Renal pelvis (tissue), 12 donors: ENCODE measurements around the gene BATF. TPM values are rescaled to one million over a fixed set of nuclear protein-coding genes. Genes with fewer than 3 reads are reported as not detected.
"Not testable (repeated sequence)": the region's sequence is repeated elsewhere in the genome, so short reads cannot be mapped to it uniquely, and the experiment has no call there.

ENCODE experiments used
- DNase-seq: peaks from one replicate; pipeline ENCODE4 v3.0.0-alpha.2; 2013
- long read RNA-seq, 16 experiments: transcript quantifications; one replicate each; lab custom pipeline, GENCODE V29; 2026
- polyA plus RNA-seq, 3 donors: library from polyadenylated mRNA; unstranded; fragments of 120-200 nt; gene quantifications; one replicate each; pipeline ENCODE4 v1.2.1, GENCODE V29; 2013; ENCODE audit not compliant: insufficient read length in 3 of 3

Gene BATF, protein sequence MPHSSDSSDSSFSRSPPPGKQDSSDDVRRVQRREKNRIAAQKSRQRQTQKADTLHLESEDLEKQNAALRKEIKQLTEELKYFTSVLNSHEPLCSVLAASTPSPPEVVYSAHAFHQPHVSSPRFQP
- under 1 TPM; 0.46 to 0.71 (median 0.68) TPM for polyA plus RNA-seq
- long read RNA-seq, donor 1 = 0 reads
- long read RNA-seq, donor 2 = 0 reads
- long read RNA-seq, donor 3 = 0 reads
- long read RNA-seq, donor 4 = 0 reads
- long read RNA-seq, donor 5 = 0 reads
- long read RNA-seq, donor 6 = 0 reads
- long read RNA-seq, donor 7, partial matches to known transcripts = 0 of 1 reads
- long read RNA-seq, donor 7, other reads (novel, unspliced or antisense) = 0 of 1 reads
- long read RNA-seq, donor 8 = 0 reads
- long read RNA-seq, donor 9 = 0 reads
- long read RNA-seq, donor 10 = 0 reads
- long read RNA-seq, donor 11 = 0 reads
- long read RNA-seq, donor 12, partial matches to known transcripts = 0 of 1 reads
- long read RNA-seq, donor 12, other reads (novel, unspliced or antisense) = 0 of 1 reads
- long read RNA-seq, donor 13 = 0 reads
- long read RNA-seq, donor 14 = 0 reads
- long read RNA-seq, donor 15 = 0 reads
- long read RNA-seq, donor 16, partial matches to known transcripts = 0 of 1 reads
- long read RNA-seq, donor 16, other reads (novel, unspliced or antisense) = 0 of 1 reads

DNA sequence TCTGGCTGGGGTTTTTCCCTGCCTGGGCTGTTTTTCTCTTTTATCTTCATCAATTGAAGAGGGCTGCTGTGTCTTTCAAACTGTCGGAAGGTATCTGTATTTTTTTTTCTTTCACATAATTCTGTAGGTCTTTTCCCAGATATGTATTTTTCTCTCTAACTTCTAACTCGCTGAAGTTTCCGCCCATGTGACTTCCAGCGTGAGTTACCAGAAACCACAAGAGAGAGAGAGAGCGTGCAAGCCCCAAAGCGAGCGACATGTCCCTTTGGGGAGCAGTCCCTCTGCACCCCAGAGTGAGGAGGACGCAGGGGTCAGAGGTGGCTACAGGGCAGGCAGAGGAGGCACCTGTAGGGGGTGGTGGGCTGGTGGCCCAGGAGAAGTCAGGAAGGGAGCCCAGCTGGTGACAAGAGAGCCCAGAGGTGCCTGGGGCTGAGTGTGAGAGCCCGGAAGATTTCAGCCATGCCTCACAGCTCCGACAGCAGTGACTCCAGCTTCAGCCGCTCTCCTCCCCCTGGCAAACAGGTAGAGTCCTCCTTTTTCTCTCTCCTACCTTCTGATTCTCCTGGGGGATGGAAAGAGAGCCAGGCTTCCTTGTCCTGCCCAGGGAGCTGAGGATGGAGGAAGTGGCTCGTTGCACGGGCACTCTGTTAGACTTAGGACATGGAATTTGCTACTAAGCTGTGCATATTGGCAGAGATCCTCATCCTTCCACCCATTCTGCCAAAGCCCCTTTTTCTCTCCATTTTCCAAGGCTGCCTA, at the start of gene BATF:
Gene BATF (plus strand): TSS at position 246 of the 759 bp plus-strand sequence. CDS start 214 bp downstream, at position 460.
- DNase-seq = no peak

DNA sequence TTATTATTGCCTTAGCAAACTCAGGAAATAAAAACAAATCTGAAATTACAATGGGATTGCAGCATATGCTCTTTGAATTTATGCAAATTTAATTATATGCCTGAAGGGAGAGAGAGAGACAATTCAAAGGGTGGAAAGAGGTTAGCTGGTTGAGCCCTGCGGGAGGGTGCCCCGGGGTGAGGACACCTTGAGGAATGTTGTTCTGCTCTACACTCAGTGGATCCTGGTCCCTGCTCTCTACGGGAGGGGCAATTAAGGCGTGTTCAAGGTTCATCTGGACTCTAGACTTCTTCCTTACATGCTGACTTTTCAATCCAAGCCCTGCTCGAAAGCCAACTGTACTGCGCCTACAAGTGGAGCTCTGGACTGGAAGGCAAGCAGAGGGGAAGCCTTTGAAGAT, 48.1 kb upstream of the BATF start:
- DNase-seq = not testable (repeated sequence)

DNA sequence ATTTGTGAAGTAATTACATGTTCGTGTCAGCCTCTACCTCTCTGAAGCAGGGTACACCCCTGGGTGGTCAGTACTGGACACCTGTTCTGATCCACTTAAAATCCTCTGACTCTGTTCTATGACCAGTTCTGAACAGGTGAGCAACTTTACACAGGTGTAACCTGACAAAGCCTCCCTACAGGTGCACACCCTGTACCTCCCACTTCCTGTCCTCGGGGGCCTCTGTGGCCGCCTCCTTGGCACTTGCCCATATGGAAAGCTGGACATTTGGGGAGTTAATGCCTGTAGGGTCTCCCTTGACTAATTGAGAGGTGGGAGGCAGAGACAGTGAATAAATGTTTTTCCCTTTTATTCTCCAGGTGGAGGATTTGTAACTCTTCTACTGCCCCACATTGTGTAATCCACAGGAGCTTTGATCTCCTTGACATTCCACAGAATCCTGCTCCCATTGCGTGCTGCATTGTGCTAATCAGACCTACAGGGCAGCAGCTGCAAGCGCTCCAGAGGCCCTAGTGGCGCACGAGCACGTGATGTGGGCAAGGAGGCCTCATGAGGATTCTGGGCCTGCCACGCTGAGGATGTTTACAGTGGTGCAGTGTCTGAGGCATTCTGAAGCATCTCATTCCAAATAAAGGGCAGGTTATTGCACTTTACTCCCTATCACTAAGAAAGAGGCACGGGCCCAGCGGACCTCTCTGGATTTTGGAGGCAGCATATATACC, 45.8 kb upstream of the BATF start:
- no peak for DNase-seq

DNA sequence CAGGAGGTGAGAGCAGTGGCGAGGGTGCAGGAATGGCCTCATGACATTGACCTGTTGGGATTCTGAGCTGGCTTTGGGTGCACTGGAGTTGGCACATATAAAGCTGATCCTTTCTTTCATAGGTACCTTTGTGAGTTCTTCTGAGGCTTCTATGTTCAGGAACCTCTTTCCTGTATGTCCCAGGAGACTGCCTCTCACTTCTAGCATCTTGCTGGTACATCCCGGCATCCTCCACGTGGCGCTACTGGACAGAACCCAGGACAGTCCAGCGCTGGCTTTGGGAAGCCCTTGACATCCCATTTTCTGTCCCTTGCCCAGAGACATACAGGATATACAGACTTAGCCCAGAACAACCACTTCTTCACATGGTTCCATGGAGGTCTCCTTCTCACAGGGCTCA, 44.4 kb upstream of the BATF start:
- DNase-seq = no peak

DNA sequence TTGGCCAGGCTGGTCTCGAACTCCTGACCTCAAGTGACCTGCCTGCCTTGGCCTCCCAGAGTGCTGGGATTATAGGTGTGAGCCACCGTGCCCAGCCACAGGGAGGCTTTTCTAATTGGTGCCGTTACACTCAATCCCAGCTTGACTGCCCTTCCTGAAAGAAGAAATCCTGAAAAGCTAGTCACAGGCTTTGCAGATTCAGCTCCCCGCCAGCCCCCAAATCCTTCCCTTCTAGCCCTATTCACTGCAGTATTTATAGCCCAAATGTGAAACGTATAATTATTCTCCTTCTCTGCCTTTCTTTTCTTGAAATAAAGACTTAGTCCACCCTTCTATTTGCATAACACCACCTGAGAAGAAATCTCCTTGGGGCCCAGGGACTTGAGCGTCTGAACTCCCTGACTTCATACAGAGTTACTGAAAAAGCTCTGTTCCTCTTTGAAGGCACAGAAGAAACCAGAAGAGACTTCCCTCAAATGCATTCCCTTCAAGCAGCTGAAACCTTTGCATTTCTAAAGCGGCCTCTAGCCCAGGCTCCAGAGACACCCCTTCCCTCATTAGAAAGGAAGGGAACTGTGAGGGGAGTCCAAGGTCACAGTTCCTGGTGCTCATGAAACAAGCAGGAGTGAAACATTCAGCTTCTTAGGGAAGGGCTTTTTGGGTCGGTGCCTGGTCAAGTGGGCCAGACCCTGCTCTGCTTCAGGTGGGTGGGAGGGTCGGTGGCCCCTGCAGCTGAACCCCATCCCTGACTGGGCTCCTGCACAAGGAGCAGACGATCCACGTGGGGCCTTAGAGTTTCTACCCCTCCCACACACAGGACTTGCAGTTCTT, 42.3 kb upstream of the BATF start:
- no peak for DNase-seq

DNA sequence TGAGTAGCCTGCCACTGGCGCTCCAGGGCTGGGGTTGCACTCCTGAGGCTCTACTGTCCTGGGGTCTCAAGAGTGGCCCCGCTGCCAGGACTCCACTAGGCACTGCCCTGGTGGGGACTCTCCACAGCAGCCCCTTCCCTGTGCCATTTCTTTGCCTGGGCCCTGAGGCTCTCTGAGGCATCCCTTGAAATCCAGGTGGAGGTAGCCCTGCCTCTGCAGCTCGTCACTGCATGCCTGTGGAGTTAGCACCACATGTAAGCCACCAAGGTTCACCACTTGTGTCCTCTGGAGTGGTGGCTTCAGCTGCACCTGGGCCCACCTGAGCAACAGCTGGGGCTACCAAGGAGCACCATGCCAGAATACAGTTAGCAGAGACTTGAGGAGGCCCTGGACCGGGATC, 39.9 kb upstream of the BATF start:
- DNase-seq = no peak

DNA sequence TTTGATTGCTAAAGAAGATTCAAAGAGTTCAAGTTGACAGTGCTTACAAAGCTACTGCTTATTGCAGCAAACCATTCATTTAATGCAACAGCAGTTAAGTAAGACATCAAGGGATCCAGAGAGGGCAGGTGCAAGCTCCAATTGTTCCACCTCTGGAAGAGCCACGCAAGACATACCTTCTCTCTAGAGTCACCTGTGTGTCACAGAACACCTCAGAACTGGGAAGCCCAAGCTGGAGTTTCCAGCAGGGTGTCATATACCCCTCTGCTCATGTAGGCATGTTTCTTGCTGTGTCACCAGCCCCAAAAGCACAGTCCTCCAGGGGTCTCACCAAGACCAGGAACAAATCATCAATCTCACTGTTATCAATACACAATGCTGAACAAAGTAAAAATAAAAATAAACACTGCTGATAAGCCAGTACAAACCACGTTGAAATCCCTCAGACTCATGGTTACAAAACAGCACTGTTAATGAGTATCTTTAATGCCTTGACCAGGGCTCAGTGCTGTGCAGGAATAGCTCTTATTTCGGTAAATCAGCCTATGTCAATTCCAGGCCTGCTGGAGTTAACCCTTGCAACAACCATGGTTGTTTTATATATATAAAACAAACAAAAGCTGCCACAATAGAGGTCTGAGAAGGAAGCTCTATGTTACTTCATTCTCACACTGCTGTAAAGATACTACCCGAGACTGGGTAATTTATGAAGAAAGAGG, 37.4 kb upstream of the BATF start:
- DNase-seq = no peak

DNA sequence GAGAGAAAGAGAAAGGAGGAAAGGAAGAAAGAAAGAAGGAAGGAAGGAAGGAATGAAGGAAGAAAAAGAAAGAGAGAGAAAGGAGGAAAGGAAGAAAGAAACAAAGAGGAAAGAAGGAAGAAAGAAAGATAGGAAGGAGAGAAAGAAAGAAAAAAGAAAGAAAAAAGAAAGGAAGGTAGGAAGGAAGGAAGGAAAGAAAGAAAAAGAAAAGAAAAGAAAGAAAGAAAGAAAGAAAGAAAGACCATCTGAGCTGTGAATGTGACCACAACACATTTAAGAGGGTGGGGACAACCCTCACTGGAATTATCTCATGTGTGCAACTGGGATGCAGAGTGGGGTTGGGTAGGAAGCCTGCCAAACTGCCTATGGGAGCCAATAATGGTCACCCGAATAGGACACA, 36.0 kb upstream of the BATF start:
- DNase-seq = no peak

DNA sequence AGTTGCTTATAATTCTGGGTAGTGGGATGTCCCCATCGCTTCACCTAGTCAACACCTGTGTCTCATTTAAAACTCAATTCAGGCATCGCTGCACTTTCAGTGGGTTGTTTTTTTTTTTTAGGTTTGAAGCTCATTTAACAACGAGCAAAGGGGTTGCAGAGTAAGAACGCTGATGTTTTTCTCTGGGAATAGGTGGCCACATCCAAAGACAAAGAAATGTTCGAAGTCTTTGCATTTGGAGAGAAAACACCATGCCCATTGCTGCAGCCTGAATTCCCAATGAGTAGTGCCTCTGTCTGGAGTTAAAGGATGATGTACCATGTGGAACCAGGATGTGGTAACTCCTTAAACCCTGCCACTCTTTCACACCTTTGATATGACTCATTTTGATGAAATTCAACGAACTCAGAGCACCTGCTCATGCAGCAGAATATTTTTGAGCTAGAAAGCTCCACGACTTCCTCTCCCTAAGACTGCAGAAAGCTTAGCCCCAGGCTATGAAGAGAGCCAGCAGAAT, 35.1 kb upstream of the BATF start:
- no peak for DNase-seq

DNA sequence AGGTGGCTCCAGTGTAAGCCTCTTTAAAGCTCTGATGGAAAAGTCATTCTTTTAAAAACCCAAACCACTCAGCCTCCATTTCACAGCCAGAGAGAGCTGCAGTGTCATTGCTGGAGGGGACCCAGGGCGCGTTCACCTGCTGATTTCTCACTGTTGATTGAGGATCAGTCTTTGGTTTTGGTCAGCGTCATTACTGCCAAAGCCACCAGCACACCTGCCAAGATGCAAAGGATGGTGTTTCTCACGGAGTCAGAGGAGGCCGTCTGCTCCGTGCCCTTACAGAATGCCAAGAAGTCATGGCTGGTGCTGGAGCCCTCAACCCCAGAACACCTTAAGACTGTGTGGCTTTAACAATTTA, 32.8 kb upstream of the BATF start:
- DNase-seq = no peak

DNA sequence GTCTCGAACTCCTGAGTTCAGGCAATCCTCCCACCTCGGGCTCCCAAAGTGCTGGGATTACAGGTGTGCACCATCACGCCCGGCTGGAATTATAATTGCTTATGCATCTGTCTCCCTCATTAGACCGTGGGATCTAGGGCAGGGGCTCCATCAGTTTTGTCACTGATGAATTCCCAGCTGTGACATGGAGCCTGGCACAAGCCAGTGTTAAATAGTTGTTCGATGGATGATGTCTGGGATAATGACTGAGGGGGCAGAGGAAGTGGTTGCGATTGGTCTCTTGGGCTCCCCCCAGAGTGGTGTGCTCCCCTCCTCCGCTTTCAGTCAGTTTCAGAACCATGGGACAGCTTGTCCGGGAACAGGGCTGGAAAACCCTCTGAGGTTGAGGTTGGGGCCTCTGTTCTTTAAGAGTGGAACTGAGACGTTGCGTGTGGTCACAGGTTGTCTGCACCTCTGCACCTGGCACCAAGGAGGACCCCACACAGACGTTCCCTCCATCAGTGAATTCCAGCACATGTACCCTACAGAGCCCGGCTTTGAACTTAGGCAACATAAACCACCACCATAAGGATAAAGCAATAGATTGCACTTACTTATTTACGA, 30.8 kb upstream of the BATF start:
- no peak for DNase-seq

DNA sequence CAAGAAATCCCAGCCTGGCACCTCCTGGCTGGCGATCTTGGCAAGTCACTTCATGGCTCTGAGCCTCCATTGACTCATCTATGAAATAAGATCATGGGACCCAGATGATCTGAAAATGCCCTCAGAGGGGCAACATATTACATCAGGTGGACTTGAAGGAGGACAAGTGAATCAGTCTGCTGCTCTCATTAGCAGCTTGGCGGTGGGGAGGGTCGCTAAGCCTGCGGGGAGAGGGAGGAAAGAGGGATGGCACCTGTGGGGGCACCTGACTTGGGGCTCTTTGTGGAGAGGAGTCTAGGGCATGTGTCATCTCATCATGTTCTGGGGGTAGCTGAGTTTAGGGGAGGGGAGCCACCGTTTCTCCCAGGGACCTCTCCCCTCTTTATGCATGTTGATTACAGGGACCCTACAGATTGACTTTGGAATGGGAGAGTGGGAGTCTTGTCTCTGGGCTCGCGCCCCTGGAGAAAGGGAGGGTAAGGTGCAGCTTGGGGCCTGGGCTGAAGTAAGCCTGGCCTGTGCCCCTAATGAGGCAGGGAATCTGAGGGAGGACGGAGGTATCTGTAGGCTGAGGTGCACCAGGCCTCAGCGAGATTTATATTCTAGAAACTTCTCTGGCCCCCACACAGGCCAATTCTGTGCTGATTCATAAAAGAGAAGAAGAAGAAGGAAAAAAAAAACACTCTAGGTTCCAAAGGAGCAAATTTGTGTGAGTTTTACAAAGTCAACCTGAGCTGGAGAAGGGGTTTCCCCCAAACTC, 29.3 kb upstream of the BATF start:
- no peak for DNase-seq

DNA sequence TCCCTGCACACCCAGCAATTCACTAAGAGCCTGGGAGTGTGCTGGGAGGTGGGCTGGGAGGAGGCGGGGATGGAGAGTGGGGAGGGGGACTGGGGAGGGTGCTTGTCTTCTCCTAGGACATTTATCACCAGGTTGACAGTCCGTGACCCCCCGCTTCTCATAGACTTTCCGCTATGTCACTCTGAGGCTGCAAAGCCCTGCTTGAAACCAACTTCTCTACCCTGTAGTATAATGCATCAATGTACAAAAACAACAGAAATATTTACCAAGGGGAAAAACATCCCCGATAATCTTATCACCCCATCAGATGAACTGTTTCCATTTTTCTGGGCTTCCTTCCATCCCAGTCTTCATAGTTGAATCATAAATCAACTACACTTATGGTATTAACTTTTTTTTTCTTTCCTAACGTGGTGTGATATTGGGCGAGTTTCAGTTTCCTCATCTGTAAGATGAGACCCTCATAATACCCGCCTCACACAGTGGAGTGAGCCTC, 28.6 kb upstream of the BATF start:
- peak; percentile 41 for DNase-seq

DNA sequence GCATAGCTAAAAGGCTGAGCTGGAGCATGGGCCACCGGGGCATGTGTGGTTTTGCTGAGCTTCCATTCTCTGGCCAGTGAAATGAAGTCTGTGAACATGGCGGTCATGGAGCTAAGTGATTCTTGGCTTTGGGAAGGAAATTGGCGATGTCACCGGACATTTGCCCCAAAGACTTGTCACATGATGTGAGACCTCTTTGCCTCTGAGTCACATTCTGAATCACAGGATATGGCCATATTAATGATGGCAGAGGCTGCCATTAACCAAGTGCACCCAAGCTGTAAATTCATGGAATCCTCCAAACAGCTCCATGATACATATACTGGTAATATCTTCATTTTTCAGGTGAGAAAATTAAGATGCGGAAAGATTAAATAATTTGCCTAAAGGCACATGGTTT, 27.4 kb upstream of the BATF start:
- DNase-seq = no peak

DNA sequence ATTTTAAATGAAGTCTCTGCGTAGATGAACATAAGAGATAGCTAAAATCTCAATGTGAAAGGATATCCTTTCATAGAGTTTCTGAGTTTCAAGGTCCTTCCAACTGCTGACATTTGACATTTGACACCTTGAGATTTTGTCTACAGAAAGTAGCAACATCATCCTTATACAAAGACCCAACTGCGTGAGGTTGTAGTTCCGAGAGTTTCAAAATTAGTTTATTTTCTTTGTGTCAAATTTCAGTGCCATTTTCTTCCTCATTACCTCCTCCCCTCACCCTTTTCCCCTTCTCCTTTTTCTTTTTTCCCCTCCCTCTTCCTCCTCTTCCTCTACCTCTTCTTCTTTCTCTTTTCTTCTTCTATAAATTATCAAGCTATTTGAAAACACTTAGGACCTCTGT, 26.9 kb upstream of the BATF start:
- DNase-seq = no peak

DNA sequence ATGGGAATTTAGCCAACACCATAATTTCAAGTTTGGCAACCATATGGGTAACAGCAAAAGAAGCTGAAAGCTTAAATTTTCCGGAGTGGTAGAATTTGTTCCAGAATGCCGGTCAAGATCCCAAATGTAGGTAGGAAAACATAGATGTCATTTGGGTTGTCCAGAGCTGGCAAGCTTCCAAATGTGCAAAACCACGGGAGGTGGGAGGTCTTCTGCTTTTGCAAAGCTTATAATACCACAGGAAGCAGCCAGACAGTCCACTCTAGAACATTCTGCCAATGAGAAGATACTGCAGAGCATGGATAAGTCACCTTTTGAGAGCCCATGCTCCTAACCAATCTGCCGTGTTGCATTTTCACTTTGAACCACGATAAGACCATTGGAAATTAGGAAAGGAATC, 26.4 kb upstream of the BATF start:
- no peak for DNase-seq

DNA sequence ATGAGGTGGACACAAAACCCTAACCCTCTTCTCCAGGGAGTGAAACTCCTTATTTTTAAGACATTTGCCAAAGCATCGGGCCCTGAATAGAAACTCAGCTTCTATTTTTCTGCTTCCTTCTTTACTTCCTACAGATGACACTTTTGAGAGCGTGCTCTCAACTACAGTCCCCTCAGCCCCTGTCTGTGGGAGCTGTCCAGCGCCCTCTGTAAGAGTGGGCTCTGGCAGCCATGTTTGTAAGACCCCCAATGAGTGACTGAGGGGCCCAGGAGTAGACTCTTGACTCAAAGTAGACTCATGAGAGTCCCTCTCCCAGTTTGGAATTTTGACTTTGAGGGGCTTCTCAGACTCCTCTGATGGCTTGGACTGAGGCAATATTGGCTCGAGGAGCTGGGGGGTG, 25.5 kb upstream of the BATF start:
- no peak for DNase-seq

DNA sequence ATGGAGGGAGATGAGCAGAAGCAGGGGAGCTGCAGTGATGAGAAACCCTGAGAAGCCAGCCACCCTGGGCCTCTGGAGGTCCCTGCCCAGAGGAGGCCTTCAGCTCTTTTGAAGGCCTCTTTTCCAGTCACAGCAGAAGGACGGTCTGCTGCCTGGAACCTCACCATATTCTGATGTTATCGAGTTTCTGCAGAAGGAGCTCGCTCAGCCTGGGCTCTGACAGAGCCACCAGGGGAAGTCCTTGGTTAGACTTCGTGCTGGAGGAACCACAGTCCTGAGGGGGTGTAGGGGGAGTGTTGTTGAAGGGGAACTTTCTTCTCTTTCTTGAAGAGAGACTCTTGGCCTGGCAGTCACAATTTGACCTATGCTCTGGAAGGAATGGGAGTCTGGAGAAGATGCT, 25.1 kb upstream of the BATF start:
- DNase-seq = no peak

DNA sequence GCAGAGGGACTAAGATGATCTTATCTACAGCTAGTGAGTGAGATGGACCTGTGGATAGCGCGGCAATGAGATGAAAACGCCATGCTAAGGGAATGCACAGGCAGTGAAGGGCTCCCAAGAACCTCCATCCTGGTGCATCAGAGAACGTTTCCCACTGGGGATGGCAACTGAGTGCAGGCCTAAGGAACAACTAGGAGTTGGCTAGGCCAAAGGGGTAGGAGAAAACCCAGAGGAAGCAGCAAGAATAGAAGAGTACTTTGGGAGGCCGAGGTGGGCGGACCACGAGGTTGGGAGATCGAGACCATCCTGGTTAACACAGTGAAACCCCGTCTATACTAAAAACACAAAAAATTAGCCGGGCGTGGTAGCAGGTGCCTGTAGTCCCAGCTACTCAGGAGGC, 24.6 kb upstream of the BATF start:
- no peak for DNase-seq
